ENCODE results near the gene RIPPLY3. TPM values are rescaled to one million over a fixed set of nuclear protein-coding genes. Genes with fewer than 3 reads are reported as not detected.

RIPPLY3 gene
- total RNA-seq, 1 donor from 2014 or later: not detected

DNA sequence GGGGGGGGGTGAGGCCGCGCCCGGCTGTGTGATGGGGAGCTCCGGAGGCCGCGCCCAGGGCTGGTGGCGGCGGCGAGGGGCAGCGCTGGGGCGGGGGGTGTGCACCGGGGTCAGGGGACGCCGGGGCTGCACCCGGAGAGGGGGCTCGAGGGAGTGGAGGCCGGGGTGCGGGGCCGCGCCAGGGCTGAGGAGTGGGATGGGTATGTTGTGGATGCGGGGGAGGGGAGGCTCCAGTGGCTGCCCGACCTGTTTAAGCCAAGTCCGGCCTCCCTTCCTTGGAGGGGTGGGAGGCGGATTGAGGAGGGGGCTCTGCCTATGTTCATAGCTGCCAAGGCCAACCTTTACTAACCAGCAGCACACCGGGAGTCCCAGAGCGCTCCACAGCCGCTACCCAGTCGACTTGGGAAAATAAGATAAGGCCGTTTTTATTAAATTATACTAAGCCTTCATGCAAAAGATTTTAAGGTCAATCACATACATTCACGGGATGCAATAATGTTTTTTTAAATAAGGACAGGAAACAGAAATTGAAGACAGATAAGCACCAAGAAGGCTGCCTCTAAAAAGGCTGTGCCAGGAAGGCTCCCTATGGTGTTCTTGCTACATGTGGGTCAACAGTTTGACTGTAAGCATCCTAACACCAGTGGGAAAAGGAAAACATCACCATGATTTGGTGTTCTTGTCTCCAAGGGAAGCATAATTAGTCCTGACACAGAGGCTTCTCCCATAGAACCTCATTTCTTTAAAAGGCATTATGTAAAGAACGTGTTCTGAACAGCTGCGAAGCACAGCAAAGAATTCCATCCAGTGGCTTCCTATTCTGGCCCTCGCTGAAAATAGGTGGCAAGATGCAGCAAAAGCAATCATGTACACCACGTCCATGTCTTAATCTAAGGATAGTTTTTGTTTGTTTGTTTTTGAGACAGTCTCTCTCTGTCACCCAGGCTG is 39.4 kb upstream of the RIPPLY3 start:
- no peaks in the 10 kb centered on the region for H3K27me3 Mint-ChIP-seq
- no peak for DNase-seq
- peaks cover 20% of the 10 kb centered on the region for H3K4me1 Mint-ChIP-seq
- TF ChIP-seq, protein P1, sequence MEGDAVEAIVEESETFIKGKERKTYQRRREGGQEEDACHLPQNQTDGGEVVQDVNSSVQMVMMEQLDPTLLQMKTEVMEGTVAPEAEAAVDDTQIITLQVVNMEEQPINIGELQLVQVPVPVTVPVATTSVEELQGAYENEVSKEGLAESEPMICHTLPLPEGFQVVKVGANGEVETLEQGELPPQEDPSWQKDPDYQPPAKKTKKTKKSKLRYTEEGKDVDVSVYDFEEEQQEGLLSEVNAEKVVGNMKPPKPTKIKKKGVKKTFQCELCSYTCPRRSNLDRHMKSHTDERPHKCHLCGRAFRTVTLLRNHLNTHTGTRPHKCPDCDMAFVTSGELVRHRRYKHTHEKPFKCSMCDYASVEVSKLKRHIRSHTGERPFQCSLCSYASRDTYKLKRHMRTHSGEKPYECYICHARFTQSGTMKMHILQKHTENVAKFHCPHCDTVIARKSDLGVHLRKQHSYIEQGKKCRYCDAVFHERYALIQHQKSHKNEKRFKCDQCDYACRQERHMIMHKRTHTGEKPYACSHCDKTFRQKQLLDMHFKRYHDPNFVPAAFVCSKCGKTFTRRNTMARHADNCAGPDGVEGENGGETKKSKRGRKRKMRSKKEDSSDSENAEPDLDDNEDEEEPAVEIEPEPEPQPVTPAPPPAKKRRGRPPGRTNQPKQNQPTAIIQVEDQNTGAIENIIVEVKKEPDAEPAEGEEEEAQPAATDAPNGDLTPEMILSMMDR (IDR thresholded peaks at IDR 0.05): no peak
- peak overlapping the region; percentile 81 for H3K4me3 Mint-ChIP-seq
- no peaks in the 10 kb centered on the region for H3K36me3 Mint-ChIP-seq (ENCODE audit: low read depth)
- H3K27ac Mint-ChIP-seq: peak overlapping the region; percentile 74
- CTCF ChIA-PET: interaction anchor here (1.0 to 3.9 kb wide), 3 partner anchors 9 to 23 kb away, joined by 3 to 24 read pairs (median 16); no protein-coding TSS in a partner anchor
- ATAC-seq (ENCODE audit: low read depth): no peak
- intact Hi-C loops (cut with micrococcal nuclease): loop anchor here (1.0 to 5.0 kb wide), 6 partner anchors 22 to 595 kb away; partner anchors contain the start of genes DYRK1A, PIGP, TTC3 and VPS26C
- H3K9me3 Mint-ChIP-seq: no peaks in the 10 kb centered on the region
- POLR2A ChIA-PET: interaction anchor here (2.2 to 2.7 kb wide), 2 partner anchors 10 to 22 kb away, joined by 15 to 16 read pairs; no protein-coding TSS in a partner anchor

DNA sequence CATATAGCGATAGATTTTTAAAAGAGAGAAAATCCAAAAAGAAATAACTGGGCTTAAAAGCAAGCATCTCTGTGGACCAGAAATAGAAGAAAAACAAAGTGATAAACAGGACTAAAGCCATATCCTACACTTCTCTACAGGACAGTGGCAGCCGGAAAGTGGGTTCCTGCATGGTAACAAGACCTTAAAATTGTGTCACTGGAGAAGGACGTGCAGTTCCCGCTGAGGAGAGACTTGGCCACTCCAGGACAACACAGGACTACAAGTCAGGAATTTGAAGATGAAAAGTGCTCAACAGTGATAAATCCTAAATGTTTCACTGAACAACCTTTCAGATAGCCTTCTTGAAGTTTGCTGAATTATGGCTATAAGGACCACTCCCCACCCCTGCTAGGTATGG is 38.1 kb upstream of the RIPPLY3 start:
- Mint-ChIP-seq H3K36me3 (ENCODE audit: low read depth) (no peaks in the 10 kb centered on the region), H3K9me3 (no peaks in the 10 kb centered on the region), H3K4me3 (no peak overlapping the region), H3K4me1 (peaks cover 20% of the 10 kb centered on the region), H3K27ac (peak overlapping the region; percentile 9), H3K27me3 (no peaks in the 10 kb centered on the region)
- TF ChIP-seq, protein P1 (IDR thresholded peaks at IDR 0.05): no peak
- ChIA-PET POLR2A (no interaction called here), CTCF (interaction anchor here (1.2 kb wide), 1 partner anchor 9 kb away, joined by 3 read pairs; no protein-coding TSS in a partner anchor)
- intact Hi-C loops (cut with micrococcal nuclease): loop anchor here (5.0 kb wide), 2 partner anchors 399 to 594 kb away; partner anchors contain the start of gene DYRK1A
- DNase-seq: no peak
- no peak for ATAC-seq (ENCODE audit: low read depth)

DNA sequence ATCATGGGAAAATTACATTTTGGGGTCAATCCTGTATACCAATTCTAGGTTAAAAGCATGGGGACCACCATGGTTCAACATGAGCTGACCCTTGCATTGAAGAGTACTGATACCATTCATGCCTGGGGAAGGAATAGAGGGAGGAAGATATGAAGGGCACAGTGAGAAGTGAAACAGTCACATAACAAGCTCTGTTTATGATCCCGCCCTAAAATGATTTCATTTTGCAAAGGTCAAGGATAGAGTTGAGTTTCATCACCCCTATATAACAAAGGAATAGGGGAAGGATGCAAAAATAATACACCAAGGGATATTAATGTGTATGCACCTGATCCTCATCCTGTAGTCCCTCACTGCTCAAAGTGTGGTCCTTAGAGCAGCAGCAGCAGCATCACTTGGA is 37.5 kb upstream of the RIPPLY3 start:
- Mint-ChIP-seq H3K27ac (no peak overlapping the region), H3K4me1 (peaks cover 20% of the 10 kb centered on the region), H3K4me3 (no peak overlapping the region), H3K9me3 (no peaks in the 10 kb centered on the region), H3K27me3 (no peaks in the 10 kb centered on the region), H3K36me3 (ENCODE audit: low read depth) (no peaks in the 10 kb centered on the region)
- ChIA-PET CTCF (interaction anchor here (1.2 kb wide), 1 partner anchor 8 kb away, joined by 3 read pairs; no protein-coding TSS in a partner anchor), POLR2A (no interaction called here)
- ATAC-seq (ENCODE audit: low read depth) (no peak), DNase-seq (no peak)
- intact Hi-C loops (cut with micrococcal nuclease): loop anchor here (5.0 kb wide), 2 partner anchors 398 to 593 kb away; partner anchors contain the start of gene DYRK1A
- TF ChIP-seq, protein P1 (IDR thresholded peaks at IDR 0.05): no peak

DNA sequence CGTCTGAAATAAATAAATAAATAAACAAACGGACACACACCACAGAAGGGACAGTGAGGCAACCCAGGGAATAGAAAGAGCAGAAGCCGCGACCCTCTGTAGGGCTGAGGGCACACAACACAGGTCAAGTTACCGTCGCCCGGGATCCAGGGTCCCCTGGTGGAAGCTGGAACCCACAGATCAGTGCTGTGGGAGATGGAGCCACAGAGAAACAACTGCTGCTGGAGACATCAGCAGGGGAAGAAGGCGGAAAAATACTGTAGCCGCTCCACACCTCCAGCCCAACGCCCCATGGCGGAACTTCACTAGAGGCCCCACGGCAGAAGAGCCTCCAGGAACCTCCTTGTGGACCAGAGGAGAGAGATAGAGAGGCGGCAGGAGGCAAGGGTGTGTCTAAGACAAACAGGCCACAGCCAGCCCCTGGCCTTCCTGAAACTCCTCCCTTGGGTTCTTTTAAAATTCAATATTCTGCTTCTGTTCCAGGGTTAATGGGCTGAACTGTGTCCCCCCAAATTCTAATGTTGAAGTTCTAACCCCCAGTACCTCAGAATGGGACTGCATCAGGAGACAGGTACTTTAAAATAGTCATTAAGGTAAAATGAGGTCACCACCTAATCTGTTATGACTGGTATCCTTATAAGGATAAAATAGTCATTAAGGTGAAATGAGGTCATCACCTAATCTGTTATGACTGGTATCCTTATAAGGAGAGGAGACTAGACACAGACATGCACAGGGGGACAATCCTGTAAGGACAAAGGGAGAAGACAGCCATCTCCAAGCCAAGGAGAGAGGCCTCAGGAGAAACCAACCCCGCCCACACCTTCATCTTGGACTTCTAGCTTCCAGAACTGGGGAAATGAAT is 32.3 kb upstream of the RIPPLY3 start:
- no peak for DNase-seq
- TF ChIP-seq, protein P1 (IDR thresholded peaks at IDR 0.05): no peak
- H3K9me3 Mint-ChIP-seq: no peaks in the 10 kb centered on the region
- intact Hi-C loops (cut with micrococcal nuclease): loop anchor here (10.0 kb wide), 1 partner anchor 191 kb away; no protein-coding TSS in a partner anchor
- H3K27me3 Mint-ChIP-seq: no peaks in the 10 kb centered on the region
- H3K4me3 Mint-ChIP-seq: no peak overlapping the region
- H3K27ac Mint-ChIP-seq: no peak overlapping the region
- ChIA-PET POLR2A (no interaction called here), CTCF (no interaction called here)
- ATAC-seq (ENCODE audit: low read depth): no peak
- H3K4me1 Mint-ChIP-seq: peaks cover 14% of the 10 kb centered on the region
- H3K36me3 Mint-ChIP-seq (ENCODE audit: low read depth): no peaks in the 10 kb centered on the region
